ENCODE data around the gene CSDE1.

Gene CSDE1

GRCh38 chr1:114700036-114700600 is 57.7 kb downstream of the CSDE1 start:
- DNase-seq: no peak

- no peak for DNase-seq
Observed at GRCh38 chr1:114696810-114697209, 61.0 kb downstream of the CSDE1 start.

GRCh38 chr1:114695430-114696058 is 62.2 kb downstream of the CSDE1 start, which contains the start of gene AMPD1:
TSS of gene AMPD1 (minus strand) at chr1:114695546. CDS start at chr1:114695471, 75 bp downstream.
- no peak for DNase-seq

- DNase-seq: no peak
Observed at GRCh38 chr1:114694540-114695310, 63.1 kb downstream of the CSDE1 start.

- no peak for DNase-seq
Observed at GRCh38 chr1:114692947-114693346, 64.8 kb downstream of the CSDE1 start.

GRCh38 chr1:114691061-114691460 is 66.7 kb downstream of the CSDE1 start:
- DNase-seq: no peak

GRCh38 chr1:114690148-114690547 is 67.6 kb downstream of the CSDE1 start:
- DNase-seq: no peak

GRCh38 chr1:114688526-114688925 is 69.3 kb downstream of the CSDE1 start:
- no peak for DNase-seq

GRCh38 chr1:114685851-114686250 is 71.9 kb downstream of the CSDE1 start:
- no peak for DNase-seq

GRCh38 chr1:114677691-114678090 is 80.1 kb downstream of the CSDE1 start:
- DNase-seq: no peak

GRCh38 chr1:114676115-114676514 is 81.7 kb downstream of the CSDE1 start:
- no peak for DNase-seq

GRCh38 chr1:114671939-114672275 is 85.9 kb downstream of the CSDE1 start:
- no peak for DNase-seq

- DNase-seq: no peak
Observed at GRCh38 chr1:114671011-114671938, 86.5 kb downstream of the CSDE1 start.

- DNase-seq: peak; percentile 78
Observed at GRCh38 chr1:114670083-114671010, 87.4 kb downstream of the CSDE1 start.

- no peak for DNase-seq
Observed at GRCh38 chr1:114669562-114670082, 88.2 kb downstream of the CSDE1 start, which contains the start of gene DENND2C. TSS of gene DENND2C (minus strand) at chr1:114670049. CDS start at chr1:114625984, 44,065 bp downstream.

- DNase-seq: no peak
Observed at GRCh38 chr1:114668784-114669561, 88.8 kb downstream of the CSDE1 start.

GRCh38 chr1:114668373-114668772 is 89.4 kb downstream of the CSDE1 start:
- DNase-seq: no peak

GRCh38 chr1:114666954-114667353 is 90.8 kb downstream of the CSDE1 start:
- DNase-seq: no peak

Data from effector CD8-positive, alpha-beta T cell (primary cell).